Measurements from ENCODE around the gene AJM1. TPM values are rescaled to one million over a fixed set of nuclear protein-coding genes. Genes with fewer than 3 reads are reported as not detected.
"Not testable (repeated sequence)": the region's sequence is repeated elsewhere in the genome, so short reads cannot be mapped to it uniquely, and the experiment has no call there.

Gene AJM1
- total and polyA plus RNA-seq, 9 donors = 0.48 to 2.4 (median 1.2) TPM; not detected in 1

GRCh38 chr9:136799079-136799853, 43.0 kb upstream of the AJM1 start:
- H3K27ac ChIP-seq = no peak overlapping the region
- no peaks in the 10 kb centered on the region for H3K27me3 ChIP-seq
- WGBS, 3 donors = 4 to 14% (median 5%) methylated on average over 28 to 35 of the region's 35 CpGs
- no peak for TF ChIP-seq EP300 (IDR thresholded peaks at IDR 0.05)
- TF ChIP-seq, protein P1, sequence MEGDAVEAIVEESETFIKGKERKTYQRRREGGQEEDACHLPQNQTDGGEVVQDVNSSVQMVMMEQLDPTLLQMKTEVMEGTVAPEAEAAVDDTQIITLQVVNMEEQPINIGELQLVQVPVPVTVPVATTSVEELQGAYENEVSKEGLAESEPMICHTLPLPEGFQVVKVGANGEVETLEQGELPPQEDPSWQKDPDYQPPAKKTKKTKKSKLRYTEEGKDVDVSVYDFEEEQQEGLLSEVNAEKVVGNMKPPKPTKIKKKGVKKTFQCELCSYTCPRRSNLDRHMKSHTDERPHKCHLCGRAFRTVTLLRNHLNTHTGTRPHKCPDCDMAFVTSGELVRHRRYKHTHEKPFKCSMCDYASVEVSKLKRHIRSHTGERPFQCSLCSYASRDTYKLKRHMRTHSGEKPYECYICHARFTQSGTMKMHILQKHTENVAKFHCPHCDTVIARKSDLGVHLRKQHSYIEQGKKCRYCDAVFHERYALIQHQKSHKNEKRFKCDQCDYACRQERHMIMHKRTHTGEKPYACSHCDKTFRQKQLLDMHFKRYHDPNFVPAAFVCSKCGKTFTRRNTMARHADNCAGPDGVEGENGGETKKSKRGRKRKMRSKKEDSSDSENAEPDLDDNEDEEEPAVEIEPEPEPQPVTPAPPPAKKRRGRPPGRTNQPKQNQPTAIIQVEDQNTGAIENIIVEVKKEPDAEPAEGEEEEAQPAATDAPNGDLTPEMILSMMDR (IDR thresholded peaks at IDR 0.05) = no peak
- TF ChIP-seq POLR2A (IDR thresholded peaks at IDR 0.05) = no peak
- intact Hi-C loops (cut with DNase I) = loop anchor here in 1 of 4 donors (10.0 kb wide), 1 partner anchor 46 kb away; the partner anchor contains the start of genes AJM1 and PHPT1
- peaks cover 19% of the 10 kb centered on the region for H3K4me1 ChIP-seq (ENCODE audit: insufficient read depth)
- no peaks in the 10 kb centered on the region for H3K9me3 ChIP-seq
- no peaks in the 10 kb centered on the region for H3K36me3 ChIP-seq
- peak overlapping the region; percentile 35 for H3K4me3 ChIP-seq
- peak in 3 of 5 donors; percentile 58 to 74 (median 71) for DNase-seq

- DNase-seq = peak; percentile 84 to 92 (median 90)
- no peaks in the 10 kb centered on the region for H3K9me3 ChIP-seq
- TF ChIP-seq, protein P1 (IDR thresholded peaks at IDR 0.05) = no peak
- TF ChIP-seq POLR2A (IDR thresholded peaks at IDR 0.05) (no peak), EP300 (IDR thresholded peaks at IDR 0.05) (no peak)
- H3K36me3 ChIP-seq = no peaks in the 10 kb centered on the region
- peaks cover 19% of the 10 kb centered on the region for H3K4me1 ChIP-seq (ENCODE audit: insufficient read depth)
- no peaks in the 10 kb centered on the region for H3K27me3 ChIP-seq
- no peak overlapping the region for H3K27ac ChIP-seq
- intact Hi-C loops (cut with DNase I) = loop anchor here in 1 of 4 donors (10.0 kb wide), 1 partner anchor 45 kb away; the partner anchor contains the start of genes AJM1 and PHPT1
- peak overlapping the region; percentile 35 for H3K4me3 ChIP-seq
- WGBS, 3 donors = 0 to 2% (median 1%) methylated on average over 24 to 63 of the region's 63 CpGs
Measured at GRCh38 chr9:136799854-136800657, 42.2 kb upstream of the AJM1 start.

DNA sequence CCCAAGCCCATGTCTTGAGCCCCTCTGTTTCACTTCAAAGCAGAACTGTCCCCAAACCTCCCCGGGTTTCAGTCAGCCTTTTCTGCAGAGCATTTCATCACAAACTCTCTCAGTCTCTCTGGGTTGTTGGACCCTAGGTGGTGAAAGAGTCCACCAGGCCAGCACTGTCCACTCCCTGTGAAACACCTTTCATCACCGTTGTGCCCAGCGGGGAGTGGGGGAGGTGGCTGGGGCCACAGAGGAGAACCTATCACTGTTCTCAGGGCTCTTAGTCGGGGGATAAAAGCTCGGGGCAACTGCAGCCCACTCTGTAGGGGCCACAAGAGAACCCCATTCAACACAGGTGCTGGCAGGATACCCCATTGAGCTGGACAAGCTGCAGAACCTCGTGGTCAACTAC, 40.0 kb upstream of the AJM1 start:
- H3K4me3 ChIP-seq = no peak overlapping the region
- intact Hi-C loops (cut with DNase I) = no loop called here
- H3K4me1 ChIP-seq (ENCODE audit: insufficient read depth) = peaks cover 14% of the 10 kb centered on the region
- WGBS, 3 donors = 77 to 82% (median 79%) methylated on average over 6 of the region's 6 CpGs
- no peak overlapping the region for H3K27ac ChIP-seq
- no peaks in the 10 kb centered on the region for H3K27me3 ChIP-seq
- H3K36me3 ChIP-seq = no peaks in the 10 kb centered on the region
- TF ChIP-seq, protein P1 (IDR thresholded peaks at IDR 0.05) = no peak
- peak in 1 of 5 donors; percentile 33 for DNase-seq
- H3K9me3 ChIP-seq = no peaks in the 10 kb centered on the region

DNA sequence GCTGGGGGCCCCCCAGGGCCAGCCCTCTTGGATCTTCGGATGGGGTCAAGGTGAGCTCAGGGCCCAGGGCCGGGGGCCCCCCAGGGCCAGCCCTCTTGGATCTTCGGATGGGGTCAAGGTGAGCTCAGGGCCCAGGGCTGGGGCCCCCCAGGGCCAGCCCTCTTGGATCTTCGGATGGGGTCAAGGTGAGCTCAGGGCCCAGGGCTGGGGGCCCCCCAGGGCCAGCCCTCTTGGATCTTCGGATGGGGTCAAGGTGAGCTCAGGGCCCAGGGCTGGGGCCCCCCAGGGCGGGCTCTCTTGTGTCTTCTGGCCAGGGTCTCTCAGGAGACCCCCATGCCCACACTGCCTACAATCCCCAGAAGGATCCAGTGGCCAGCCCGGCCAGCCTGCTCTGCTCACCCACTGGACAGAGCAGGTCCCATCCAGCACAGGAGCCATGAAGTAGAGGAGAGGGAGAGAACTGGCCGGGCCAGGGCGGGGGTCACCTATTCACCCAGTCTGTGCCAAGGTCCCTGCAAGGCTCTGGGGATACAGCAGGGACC, 39.2 kb upstream of the AJM1 start:
- H3K4me3 ChIP-seq; H3K27ac ChIP-seq; H3K27me3 ChIP-seq; H3K9me3 ChIP-seq; H3K36me3 ChIP-seq; intact Hi-C loops (cut with DNase I): not testable (repeated sequence)
- DNase-seq = peak in 3 of 5 donors; percentile 10 to 40 (median 30)
- peaks cover 11% of the 10 kb centered on the region for H3K4me1 ChIP-seq (ENCODE audit: insufficient read depth)
- 78 to 98% methylated on average over 5 to 8 of the region's 9 CpGs; no CpG with 5 or more reads in 1 of the 3 donors for WGBS, 3 donors

All from ovary (tissue), 9 donors.